COR-L47 (cell line): ENCODE measurements around the gene NPR3.

Experiments
- DNase-seq: peaks from one replicate; lab custom pipeline; 2025; lab: John Stamatoyannopoulos, UW

Gene NPR3

DNA sequence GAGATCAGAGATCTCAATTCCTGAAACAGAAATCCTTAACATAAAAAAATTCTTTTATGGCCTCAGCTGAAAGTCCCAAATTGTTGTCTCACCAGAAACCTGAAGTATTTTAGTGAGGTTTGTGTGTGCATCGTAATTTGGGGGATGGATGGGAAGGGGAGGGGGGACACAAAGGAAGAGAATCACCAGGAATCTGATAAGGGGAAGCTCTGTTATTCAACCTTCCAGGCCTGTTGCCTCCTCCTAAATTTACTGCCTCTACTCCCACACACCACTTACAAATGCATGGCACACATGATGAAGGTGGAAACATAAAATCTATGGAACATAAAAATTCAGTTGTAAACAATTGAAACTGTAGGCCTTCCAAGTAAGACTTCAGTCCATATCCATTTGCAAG, 97.7 kb downstream of the NPR3 start:
- no peak for DNase-seq

DNA sequence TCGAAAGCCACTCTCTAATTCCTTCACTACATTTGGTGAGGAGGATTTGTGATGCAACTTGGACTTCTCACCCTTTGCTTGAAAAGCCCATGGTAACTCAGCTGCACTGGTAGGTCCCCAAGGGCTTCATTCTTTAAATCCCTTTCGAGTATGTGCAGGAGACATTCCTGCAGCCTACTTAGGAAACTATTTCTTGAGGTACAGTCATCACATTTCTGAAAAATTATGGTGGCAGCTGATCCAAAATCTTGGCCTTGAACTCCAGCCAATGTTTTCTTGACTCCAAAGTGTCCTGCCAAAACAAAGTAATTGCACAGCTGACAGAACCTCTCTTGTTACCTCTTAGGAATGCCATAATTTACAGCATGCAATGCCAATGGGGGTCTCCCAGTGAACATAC, 99.7 kb downstream of the NPR3 start:
- no peak for DNase-seq

DNA sequence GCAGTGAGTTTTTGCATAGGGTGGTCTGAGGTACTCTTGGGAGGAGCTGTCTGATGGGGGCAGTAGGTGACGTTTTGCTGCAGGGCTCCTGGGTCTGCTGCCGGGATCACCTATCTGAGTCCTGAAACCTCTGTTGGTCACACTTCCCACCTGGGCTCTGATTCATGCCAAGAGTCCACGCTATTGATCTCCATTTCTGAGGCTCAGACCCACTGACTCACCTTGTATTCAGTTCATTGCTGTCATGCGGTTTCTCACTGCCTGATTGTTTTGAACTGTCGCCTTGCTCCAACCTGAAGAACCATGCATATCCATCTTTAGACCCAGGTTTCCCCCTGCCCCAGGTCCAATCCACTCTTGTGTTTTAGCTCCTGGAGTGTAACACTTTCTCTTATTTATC, 101.3 kb downstream of the NPR3 start:
- no peak for DNase-seq

DNA sequence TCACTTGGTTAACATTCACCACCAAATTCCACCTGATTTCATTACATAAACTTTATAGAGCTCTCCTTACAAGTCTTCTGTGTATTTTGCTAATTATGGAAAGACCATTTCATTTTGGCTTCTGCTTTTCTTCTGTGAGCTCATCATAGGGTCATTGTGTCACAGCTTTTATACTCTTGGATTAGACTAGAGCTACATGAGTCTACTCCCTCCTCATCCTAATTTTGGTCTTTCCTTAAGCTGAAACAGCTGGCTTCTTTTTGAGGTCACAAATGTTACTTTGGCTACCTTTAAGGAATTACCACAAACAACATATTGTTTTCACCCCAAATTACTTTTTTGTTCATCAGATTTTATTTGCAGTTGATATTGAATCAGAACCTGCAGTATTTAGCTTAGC, 103.0 kb downstream of the NPR3 start:
- DNase-seq, result no peak

DNA sequence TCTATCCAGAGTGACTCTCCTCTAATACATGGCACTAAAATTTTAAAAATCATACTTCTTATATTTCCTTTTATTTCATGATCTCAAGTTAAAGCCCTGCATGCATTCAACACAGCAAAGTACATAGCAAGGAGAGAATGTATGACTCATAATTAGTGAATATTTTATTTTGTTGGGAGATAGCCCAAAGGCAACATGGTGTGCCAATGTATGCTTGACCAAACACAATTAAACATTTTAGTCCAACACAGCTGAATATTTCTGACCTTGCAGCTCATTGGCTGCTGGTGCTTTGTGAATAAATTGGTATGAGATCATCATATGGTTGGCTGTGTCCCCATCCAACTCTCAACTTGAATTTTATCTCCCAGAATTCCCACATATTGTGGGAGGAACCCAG, 103.5 kb downstream of the NPR3 start:
- DNase-seq, result no peak

DNA sequence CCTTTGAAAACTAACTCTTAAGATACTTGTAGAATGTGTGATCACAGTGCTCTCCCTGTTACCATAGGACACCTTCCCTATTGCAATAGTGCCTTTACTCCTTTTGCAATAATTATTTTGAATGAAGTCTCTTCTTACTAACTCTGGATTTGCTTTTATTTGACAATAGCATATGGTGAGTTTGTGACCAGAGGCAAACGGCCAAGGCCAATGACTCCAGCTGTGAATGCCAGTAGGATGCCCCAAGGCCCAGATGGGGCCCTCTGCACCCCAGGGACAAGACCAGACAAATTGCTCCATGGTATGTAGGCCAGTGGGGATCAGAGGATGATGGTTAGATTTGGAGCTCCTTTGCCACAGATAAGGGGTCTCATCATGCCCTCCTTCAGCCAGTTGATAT, 116.9 kb downstream of the NPR3 start:
- no peak for DNase-seq

DNA sequence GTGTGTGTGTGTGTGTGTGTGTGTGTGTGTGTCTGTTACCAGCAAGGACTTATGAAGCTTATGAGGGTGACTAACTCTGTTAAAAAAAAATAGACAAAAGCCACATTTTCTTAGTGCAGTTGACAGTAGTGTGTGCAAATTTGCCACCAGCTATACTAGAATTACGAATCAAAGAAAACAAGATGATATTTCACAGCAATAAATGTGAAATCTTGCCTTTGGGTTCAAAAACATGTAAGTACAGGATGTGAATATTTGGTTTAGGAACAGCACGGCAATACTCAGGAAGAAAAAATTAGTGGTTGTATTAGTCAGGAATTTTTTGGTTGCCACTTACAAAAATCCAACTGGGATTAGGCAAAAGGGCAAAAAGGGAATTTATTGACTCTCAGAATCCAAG, 117.4 kb downstream of the NPR3 start:
- no peak for DNase-seq

DNA sequence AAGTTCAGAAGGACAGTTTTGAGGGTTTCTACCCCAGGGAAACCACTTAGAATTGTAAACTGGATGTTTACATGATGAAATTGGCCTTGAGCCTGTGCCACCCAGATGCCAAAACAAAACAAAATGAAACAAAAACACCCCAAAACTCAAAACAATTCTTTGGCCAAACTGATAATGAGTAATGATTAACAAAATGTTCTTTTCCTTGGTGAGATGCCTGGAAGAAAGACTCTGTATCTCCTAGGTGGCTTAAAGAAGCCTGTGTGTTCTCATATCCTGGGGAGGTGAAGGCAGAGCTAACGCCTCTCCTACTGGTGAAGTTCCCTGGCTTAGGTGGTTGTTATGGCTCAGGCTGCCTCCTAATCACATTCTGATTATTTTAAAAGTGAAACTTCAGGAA, 120.5 kb downstream of the NPR3 start:
- no peak for DNase-seq

DNA sequence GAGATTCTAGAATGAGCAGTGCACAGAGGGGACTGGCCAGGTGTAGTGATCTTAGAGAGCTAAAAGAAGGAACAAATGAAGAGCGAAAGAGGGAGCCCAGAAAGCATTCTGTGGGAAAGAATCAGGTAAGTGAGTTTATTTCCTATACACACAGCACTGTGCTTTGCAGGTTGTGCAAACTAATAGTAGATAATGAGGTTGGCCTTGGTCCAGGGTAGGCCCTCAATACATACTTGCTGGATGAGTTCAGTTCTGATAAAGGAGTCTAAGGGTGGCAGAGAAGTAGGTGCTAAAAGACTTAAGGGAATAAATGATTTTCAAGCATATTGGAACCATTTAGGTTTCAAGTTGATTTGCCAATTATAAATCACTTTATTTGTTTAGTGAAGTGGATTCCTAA, 122.0 kb downstream of the NPR3 start:
- no peak for DNase-seq

DNA sequence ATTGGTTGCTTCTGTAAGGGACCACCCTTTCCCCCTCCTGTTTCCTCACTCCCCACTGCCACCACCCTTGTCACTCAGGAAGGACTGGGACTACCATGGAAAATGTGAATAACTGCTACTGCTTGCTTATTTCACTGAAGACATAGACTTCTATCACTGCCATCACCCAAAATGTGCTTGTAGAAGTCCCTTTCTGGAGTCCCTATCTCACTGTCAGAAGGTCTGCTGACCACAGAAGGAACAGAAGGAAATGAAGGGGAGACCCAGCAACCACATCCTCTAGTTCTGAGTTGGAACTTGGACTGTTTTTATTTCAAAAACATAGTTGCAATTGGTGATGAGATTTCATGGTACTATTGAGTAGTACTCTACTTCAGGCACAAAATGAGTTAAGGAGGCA, 122.5 kb downstream of the NPR3 start:
- DNase-seq, result no peak

DNA sequence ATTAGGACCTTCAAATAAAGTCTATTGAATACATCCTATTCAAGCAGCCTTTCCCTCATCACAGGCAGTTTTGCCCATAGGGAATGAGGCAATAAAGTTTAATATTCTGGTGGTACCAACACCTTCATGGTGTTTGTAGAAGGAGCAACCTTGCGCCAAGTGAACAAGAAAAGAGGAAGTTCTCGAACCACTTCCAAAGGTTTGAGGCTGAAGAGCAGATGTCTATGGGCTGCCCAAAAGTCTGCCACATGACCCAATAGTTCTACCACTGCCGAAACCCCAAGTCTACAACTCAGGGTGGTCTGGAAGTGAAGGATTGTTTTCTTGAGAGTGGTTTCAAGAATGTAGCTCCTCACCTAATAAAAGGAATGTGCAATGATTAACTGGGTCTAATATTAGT, 123.1 kb downstream of the NPR3 start:
- no peak for DNase-seq

DNA sequence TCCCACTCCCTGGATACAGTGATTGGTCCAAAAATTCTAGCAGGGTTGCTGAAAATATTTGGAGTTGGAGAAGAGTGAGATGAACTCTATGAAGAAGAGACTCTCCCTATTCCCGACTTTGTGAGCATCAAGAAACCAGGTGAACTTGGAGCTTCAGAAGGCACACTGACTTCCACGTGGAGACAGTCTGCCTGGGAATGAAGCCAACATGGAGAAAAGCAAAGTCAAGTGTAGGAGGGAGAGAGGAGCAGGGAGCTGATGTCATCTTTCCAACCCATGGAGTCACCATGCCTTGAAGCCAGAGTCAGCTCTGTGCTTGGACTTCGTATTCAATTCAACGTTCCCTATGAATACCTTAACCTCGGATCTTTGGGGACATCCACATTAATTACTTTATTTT, 125.1 kb downstream of the NPR3 start:
- DNase-seq, result no peak

DNA sequence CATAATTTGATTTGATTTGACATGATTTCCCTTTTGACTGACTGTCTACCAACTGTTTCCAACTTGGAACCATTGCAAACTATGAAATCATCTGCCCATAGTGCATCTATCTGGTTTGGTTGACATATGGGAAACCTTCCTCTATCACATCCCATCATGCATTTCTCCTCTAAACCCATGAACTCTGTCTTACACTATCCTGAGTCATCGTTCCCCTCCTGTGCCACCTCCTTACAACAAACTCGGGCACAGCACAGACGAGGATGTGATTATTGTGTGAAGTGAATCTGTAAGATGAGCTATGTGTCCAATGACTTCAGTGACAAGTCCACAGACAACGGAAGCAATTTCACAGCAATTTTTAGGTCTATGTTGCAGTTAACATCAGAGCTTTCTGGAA, 126.1 kb downstream of the NPR3 start:
- no peak for DNase-seq

DNA sequence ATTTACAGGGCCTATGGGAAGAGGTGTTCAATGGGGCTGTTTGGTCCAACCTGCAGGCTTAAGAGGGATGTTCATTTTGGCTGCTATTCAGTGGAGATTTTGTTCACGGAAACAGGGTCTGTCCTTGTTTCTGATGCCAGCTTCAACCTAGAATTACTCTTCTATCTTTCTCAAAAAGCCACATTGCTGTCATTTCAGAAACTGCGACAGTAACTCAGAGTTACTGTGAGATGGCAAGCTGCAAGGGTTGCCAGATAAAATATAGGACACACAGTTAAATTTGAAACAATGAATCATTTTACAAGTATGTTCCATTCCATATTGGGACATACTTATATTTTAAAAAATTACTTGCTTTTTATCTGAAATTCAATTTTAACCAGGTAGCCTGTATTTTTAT, 128.0 kb downstream of the NPR3 start:
- no peak for DNase-seq

DNA sequence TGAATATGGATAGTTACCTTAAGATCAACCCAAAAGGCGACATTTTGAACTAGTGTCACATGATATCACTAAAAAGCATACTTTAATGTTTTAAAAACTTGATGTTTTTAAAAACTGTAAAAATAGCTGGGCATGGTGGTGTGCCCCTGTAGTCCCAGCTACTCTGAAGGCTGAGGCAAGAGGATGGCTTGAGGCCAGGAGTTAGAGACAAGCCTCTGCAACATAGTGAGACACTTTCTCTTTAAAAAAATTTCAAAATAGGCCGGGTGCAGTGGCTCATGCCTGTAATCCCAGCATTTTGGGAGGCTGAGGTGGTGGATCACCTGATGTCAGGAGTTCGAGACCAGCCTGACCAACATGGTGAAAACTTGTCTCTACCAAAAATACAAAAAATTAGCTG, 129.5 kb downstream of the NPR3 start:
- no peak for DNase-seq
